Measurements from ENCODE around the gene LMF1. TPM values are rescaled to one million over a fixed set of nuclear protein-coding genes. Genes with fewer than 3 reads are reported as not detected.
A peak's percentile ranks its signal among the peaks of the same experiment; 100 is the strongest.

Gene LMF1
- total and polyA plus RNA-seq, 9 of the 15 experiments (the other 6 are each of a cell fraction or from before 2014, with no cell fraction given), result 0.11 to 1.6 (median 0.55) TPM; not detected in 1

DNA sequence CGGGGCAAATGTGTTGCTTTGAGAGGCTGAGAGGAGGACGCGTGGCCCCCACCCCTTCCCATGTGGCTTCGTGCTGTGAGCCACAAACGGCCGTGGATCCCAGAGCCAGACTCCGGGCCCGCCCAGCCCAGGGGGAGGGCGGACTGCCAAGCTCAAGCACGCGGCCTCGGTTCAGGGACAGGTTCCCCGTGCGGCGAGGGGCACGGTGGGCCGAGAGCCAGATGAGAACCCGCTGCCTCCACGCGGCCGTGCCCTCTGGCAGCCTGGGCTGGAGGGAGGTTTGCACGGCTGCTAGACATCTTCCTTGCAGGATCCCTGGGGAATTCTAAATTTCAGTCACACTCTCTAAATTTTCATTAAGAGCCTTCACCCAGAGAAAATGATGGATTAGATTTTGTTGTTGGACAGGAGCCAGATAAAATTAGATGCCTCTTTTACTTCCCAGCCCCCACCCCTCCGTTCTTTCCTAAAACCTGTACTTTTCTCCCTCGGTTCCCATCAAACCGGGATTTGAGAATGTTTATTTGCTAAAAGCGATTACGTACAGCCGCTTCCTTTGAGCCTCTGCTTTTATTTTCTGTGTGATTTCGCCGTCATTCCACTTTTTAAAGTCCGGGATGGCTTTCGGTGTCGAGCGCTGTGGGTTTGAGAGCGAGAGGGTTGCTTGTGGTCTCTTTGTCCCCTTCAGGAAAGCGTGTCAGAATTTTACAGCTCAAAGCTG lies 145.3 kb downstream of the LMF1 start:
- H3K4me1 ChIP-seq (replicated peaks in 1 of 2; ENCODE audit: control insufficient read depth in 2 of 2, insufficient read depth in 2 of 2, low read length in 2 of 2), result peaks cover 0 to 34% of the 10 kb centered on the region in 2 experiments; a peak in 2 of 5 replicates
- POLR2A ChIA-PET, result interaction anchor here (0.6 to 0.8 kb wide), 2 partner anchors 21 to 218 kb away, joined by 3 read pairs; no protein-coding TSS in a partner anchor
- no peak overlapping the region for H3K27ac ChIP-seq (ENCODE audit: extremely low read depth, low read depth, low read length)
- FAIRE-seq (no peak), ATAC-seq (no peak), DNase-seq (ENCODE audit: extremely low read depth in 1 of 4, low spot score in 3 of 4) (no peak)
- no peaks in the 10 kb centered on the region for H3K36me3 ChIP-seq (ENCODE audit: control insufficient read depth, insufficient read depth, low read length)
- BruUV-seq (replicated peaks), result no TSS peak
- in situ Hi-C loops (cut with MboI), result no loop called here
- no peak overlapping the region for H3K9ac ChIP-seq (ENCODE audit: insufficient read depth in 1 of 2, low read depth in 2 of 2, low read length in 2 of 2)
- no peaks in the 10 kb centered on the region for H3K79me2 ChIP-seq (ENCODE audit: control insufficient read depth, insufficient read depth, low read length)
- peaks cover 71 to 97% of the 10 kb centered on the region in 2 experiments; a peak in 4 of 5 replicates for H3K27me3 ChIP-seq (ENCODE audit: control insufficient read depth in 2 of 2, insufficient read depth in 2 of 2, low read length in 2 of 2)
- no peak overlapping the region for H3K4me2 ChIP-seq (ENCODE audit: insufficient read depth, low read length)
- intact Hi-C loops (cut with micrococcal nuclease), result no loop called here
- CTCF ChIA-PET (ENCODE audit: low intra/inter-chr PET ratio), result no interaction called here
- H3K4me3 ChIP-seq, result no peak overlapping the region
- no peaks in the 10 kb centered on the region for H3K9me1 ChIP-seq (ENCODE audit: control insufficient read depth, insufficient read depth, low read length)
- no peaks in the 10 kb centered on the region for H4K20me1 ChIP-seq (replicated peaks; ENCODE audit: control insufficient read depth, insufficient read depth, low read length)
- 8% methylated on average over 30 of the region's 36 CpGs for WGBS (ENCODE audit: insufficient coverage, low coverage, missing lambda C conversion rate)
- H2AFZ ChIP-seq (ENCODE audit: low read depth, low read length), result no peak overlapping the region
- H3K9me3 ChIP-seq (replicated peaks; ENCODE audit: control insufficient read depth, insufficient read depth, low read depth, low read length), result no peaks in the 10 kb centered on the region
- peak; percentile 52; the same call in 1 of the 2 replicates for TF ChIP-seq NFIC (IDR thresholded peaks at IDR 0.05)
- TF ChIP-seq CBX2 (IDR thresholded peaks at IDR 0.05; ENCODE audit: insufficient read depth, low read length, poor library complexity, severe bottlenecking), result peak; percentile 45
- no peak for TF ChIP-seq ZNF384 (IDR thresholded peaks at IDR 0.05; ENCODE audit: low read depth, low read length)
- TF ChIP-seq MAX (CRISPR knock-in tag; IDR thresholded peaks at IDR 0.05), result 0 out of 2 replicates have a peak, but pooled peaks have one; percentile 18

All from K562 (cell line).